SK-N-MC (cell line): ENCODE results near the gene RBBP8.

Experiments used
- DNase-seq: peaks from one replicate; pipeline ENCODE4 v3.0.0-alpha.2; 2011; ENCODE audit warnings: low read depth, low spot score
- H3K27ac ChIP-seq: fragments of 200-600 bp; sonication (generic); 2 replicates; pipeline ENCODE4 v1.5.1; 2016; ENCODE audit warnings: mixed run types
- H3K36me3 ChIP-seq: fragments of 200-600 bp; sonication (generic); 2 replicates; pipeline ENCODE4 v1.6.1; 2017; ENCODE audit warnings: antibody characterized with exemption, low read length, mixed read lengths; ENCODE audit not compliant: insufficient read depth
- H3K4me3 ChIP-seq: fragments of 200-600 bp; sonication (generic); 2 replicates; pipeline ENCODE4 v1.5.1; 2016
- H3K9ac ChIP-seq: fragments of 200-600 bp; sonication (generic); 2 replicates; pipeline ENCODE4 v1.8.0; 2017; ENCODE audit warnings: mixed run types, mixed read lengths; ENCODE audit not compliant: insufficient read length
- H3K9me3 ChIP-seq: fragments of 200-600 bp; sonication (generic); 2 replicates; pipeline ENCODE4 v1.6.1; 2017; ENCODE audit warnings: low read depth, mild to moderate bottlenecking, antibody characterized with exemption, low read length, moderate library complexity, mixed read lengths
- EZH2 ChIP-seq: fragments of 200-600 bp; sonication (generic); IDR thresholded peaks from one replicate; pipeline ENCODE4 v1.6.1; 2017; ENCODE audit warnings: antibody characterized with exemption
- FOXP2 ChIP-seq: optimal IDR thresholded peaks from 2 replicates; pipeline ENCODE3; 2011; ENCODE audit warnings: mild to moderate bottlenecking, moderate library complexity; ENCODE audit not compliant: insufficient read depth; ENCODE audit errors: extremely low read length, control extremely low read depth
- POLR2AphosphoS5 ChIP-seq: IDR thresholded peaks from 2 replicates; pipeline ENCODE4 v1.6.1; 2012; ENCODE audit warnings: mild to moderate bottlenecking, low read depth, low read length, borderline replicate concordance

The RBBP8 gene

DNA sequence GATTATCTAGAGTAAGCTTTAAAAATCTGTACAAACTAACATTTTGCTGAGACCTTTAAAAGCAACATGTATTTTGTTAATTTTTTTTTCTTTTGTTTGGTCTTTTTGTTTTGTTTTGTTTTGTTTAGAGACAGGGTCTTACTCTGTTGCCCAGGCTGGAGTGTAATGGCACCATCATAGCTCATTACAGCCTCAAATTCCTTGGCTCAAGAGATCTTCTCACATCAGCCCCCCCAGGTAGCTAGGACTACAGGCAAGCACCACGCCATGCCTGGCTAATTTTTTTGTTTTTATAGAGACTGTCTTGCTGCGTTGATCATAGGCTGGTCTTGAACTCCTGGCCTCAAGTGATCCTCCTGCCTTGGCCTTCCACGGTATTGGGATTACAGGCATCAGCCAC, 23.1 kb downstream of the RBBP8 start:
- TF ChIP-seq FOXP2: no peak
- TF ChIP-seq POLR2AphosphoS5: no peak
- no peak for TF ChIP-seq EZH2
- Histone ChIP-seq H3K9me3 (no peaks in the 10 kb centered on the region), H3K4me3 (no peak overlapping the region), H3K27ac (no peak overlapping the region), H3K9ac (no peak overlapping the region), H3K36me3 (peaks cover 77% of the 10 kb centered on the region)
- DNase-seq: no peak

DNA sequence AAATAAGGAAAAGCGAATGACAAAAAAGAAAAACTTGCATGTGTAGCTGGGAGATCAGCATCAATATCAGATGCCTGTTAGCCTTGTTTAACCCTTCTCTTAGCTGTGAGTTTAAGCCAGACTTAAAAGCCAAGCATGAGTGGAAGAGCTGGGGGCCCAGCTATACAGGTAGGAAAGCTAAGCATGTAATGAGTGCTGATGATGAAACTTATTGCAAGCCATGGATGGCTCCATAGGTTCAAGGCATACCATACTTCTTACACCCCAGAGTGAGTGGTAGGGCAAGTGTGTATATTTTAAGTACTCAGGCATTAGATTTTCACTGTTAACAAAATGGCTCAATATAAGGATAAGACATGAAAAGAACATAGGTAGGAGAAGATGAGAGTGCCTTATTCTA, 28.0 kb downstream of the RBBP8 start:
- no peak overlapping the region for H3K9ac ChIP-seq
- no peak for DNase-seq
- TF ChIP-seq POLR2AphosphoS5: no peak
- no peak for TF ChIP-seq FOXP2
- no peak for TF ChIP-seq EZH2
- H3K4me3 ChIP-seq: no peak overlapping the region
- no peaks in the 10 kb centered on the region for H3K9me3 ChIP-seq
- peaks cover 53% of the 10 kb centered on the region for H3K36me3 ChIP-seq
- 0 out of 2 replicates have a peak overlapping the region, but pooled peaks have one; percentile 35 for H3K27ac ChIP-seq

DNA sequence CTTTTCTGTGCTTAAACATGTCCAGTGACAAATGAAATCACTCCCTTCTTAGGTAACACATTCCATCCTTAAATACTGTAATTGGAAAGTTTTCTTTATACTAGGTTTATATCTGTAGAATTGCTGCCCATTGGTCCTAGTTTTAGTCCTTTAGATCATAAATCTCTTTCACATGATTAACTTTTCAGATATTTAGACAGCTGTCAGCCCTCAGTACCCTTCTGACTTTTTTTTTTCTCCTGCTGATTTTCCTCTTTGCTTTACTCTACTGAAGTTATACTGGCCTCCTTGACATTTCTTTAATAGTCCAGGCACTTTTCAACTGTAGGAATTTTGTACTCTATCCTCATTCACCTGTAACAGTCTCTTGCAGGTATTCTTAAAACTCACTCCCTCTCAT, 28.9 kb downstream of the RBBP8 start:
- TF ChIP-seq FOXP2 (no peak), POLR2AphosphoS5 (no peak), EZH2 (no peak)
- Histone ChIP-seq H3K9ac (no peak overlapping the region), H3K9me3 (no peaks in the 10 kb centered on the region), H3K4me3 (no peak overlapping the region), H3K36me3 (peaks cover 54% of the 10 kb centered on the region), H3K27ac (0 out of 2 replicates have a peak overlapping the region, but pooled peaks have one; percentile 35)
- DNase-seq: no peak

DNA sequence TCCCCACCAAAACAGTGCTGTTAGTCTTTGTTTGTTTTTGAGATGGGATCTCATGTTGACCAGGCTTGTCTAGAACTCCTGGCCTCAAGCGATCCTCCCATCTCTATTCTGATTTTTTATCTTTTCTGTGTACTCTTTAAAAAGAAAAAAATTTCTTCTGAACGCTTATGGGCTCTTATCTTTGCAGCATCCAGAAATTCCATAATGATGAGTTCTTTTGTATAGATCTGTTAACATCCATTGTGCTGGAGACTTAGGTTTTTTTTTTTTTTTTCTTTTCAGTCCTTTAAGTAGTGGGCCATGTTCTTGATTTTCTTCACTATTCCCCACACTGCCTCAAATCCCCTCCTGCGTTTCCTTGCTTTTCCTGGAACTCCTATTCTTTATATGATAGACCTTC, 31.0 kb downstream of the RBBP8 start:
- no peak overlapping the region for H3K27ac ChIP-seq
- DNase-seq: no peak
- H3K36me3 ChIP-seq: peaks cover 46% of the 10 kb centered on the region
- no peak overlapping the region for H3K9ac ChIP-seq
- no peak for TF ChIP-seq POLR2AphosphoS5
- H3K9me3 ChIP-seq: no peaks in the 10 kb centered on the region
- H3K4me3 ChIP-seq: no peak overlapping the region

DNA sequence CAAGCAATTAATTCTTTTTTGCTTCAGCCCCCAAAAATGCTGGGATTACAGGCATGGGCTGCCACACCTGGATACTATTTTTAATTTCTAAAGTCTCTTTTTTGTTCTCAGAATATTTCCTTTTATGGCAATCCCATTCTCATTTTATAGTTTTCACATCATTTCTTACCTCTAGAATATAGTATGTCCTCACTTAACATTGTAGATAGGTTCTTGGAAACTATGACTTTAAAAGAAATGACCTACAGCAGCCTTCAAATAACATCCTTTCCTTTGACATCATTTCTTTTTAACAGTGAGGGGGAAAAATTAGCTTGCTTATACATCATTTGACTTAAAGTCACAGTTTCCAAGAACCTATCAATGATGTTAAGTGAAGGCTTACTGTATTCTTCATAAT, 31.6 kb downstream of the RBBP8 start:
- H3K9me3 ChIP-seq: no peaks in the 10 kb centered on the region
- no peak for DNase-seq
- no peak overlapping the region for H3K4me3 ChIP-seq
- H3K27ac ChIP-seq: no peak overlapping the region
- H3K36me3 ChIP-seq: peaks cover 45% of the 10 kb centered on the region
- TF ChIP-seq POLR2AphosphoS5 (no peak), EZH2 (no peak), FOXP2 (no peak)
- H3K9ac ChIP-seq: no peak overlapping the region

DNA sequence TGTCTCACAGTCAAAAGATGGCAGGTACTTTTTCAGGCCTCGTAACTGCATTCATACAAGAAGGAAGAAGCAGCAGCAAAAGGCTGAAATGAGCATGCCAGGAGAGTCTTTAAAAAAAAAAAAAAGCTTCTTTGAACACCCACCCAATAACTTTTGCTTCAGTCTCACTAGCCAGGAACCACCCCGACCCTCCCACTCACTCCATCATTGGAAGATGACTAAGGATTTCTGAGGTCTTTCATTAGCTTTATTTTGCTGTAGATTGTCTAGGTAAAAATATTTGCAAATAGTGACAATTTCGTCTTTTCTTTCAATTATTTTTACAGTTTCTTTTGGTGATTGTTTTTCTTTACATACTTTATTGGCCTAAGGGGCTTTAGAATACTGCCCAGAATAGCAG, 37.9 kb downstream of the RBBP8 start:
- Histone ChIP-seq H3K9me3 (no peaks in the 10 kb centered on the region), H3K27ac (no peak overlapping the region), H3K4me3 (no peak overlapping the region), H3K9ac (no peak overlapping the region), H3K36me3 (peaks cover 70% of the 10 kb centered on the region)
- no peak for DNase-seq
- TF ChIP-seq EZH2: no peak
- no peak for TF ChIP-seq FOXP2
- no peak for TF ChIP-seq POLR2AphosphoS5

DNA sequence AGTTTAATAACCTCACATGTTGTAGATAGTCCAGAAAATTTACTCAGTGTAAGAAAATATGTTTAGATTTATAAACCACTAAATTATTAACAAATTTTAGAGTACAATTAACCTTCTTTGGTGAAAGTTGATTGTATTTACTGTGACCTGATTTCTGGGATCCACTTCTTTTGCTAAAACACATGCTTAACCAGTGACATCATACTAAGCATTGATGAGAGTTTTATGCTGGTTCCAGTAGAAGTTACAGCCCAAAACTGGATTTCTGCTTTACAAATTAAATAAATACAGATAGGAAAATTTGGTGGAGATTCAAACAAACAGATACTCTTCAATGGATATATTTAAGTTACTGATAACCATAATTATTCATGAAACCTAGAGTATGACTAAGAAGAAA, 40.9 kb downstream of the RBBP8 start:
- TF ChIP-seq FOXP2 (no peak), EZH2 (no peak), POLR2AphosphoS5 (no peak)
- Histone ChIP-seq H3K36me3 (peaks cover 81% of the 10 kb centered on the region), H3K4me3 (no peak overlapping the region)

DNA sequence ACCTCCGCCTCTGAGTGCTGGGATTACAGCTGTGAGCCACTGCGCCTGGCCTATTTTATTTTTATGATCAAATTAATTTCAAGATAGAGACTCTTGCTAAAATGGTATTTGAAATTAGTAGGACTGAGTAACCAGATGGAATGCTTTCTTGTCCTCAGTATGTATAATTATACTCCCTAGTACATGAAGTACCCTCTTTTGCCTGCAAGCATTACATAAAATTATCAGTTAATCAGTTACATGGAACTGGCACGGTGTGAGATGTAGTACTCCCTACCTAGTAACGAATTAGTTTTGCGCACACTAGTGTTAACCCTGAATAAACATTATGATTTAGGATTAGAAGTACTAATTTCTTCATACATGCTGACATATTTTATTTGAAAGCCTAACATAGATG, 41.6 kb downstream of the RBBP8 start:
- H3K9me3 ChIP-seq: no peaks in the 10 kb centered on the region
- TF ChIP-seq POLR2AphosphoS5 (no peak), EZH2 (no peak), FOXP2 (no peak)
- peaks cover 79% of the 10 kb centered on the region for H3K36me3 ChIP-seq
- H3K27ac ChIP-seq: no peak overlapping the region
- no peak overlapping the region for H3K9ac ChIP-seq
- DNase-seq: no peak
- no peak overlapping the region for H3K4me3 ChIP-seq

More for the DNA sequence above, 40.9 kb downstream of the RBBP8 start:
- Histone ChIP-seq H3K9ac (no peak overlapping the region), H3K9me3 (no peaks in the 10 kb centered on the region), H3K27ac (no peak overlapping the region)
- DNase-seq: no peak

DNA sequence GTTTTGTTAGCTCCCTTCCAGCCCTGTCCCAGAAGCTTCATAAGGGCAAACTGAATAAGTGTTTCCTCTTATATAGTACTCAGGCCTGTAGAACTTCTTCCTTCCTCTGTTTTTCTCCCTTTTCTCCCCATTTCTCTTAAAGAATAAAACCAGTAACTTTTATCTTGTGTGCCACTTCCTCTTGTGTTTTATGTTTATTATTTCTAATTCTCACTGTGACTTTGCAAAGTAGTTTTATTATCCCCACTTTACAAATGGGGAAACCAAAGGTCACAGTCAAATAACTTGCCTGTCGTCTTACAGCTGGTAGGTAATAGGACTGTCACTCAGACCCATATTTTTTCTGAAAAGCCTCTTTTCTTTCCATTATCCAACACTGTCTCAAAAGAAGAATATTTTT, 42.4 kb downstream of the RBBP8 start:
- Histone ChIP-seq H3K36me3 (peaks cover 74% of the 10 kb centered on the region), H3K9me3 (no peaks in the 10 kb centered on the region), H3K9ac (no peak overlapping the region), H3K27ac (no peak overlapping the region), H3K4me3 (no peak overlapping the region)
- TF ChIP-seq EZH2 (no peak), FOXP2 (no peak), POLR2AphosphoS5 (no peak)
- DNase-seq: no peak
